AG09319 (cell line): ENCODE measurements around the gene EFCAB13.

ENCODE experiments used
- DNase-seq: peaks from one replicate; pipeline ENCODE4 v3.0.0-alpha.2; 2010; ENCODE audit warnings: low read depth; ENCODE audit errors: extremely low read depth
- TF ChIP-seq, protein P1 (sequence below): IDR thresholded peaks from 2 replicates; pipeline ENCODE4 v1.5.1; 2011; ENCODE audit warnings: low read depth, mild to moderate bottlenecking, inconsistent platforms, low read length, moderate library complexity

The EFCAB13 gene, protein sequence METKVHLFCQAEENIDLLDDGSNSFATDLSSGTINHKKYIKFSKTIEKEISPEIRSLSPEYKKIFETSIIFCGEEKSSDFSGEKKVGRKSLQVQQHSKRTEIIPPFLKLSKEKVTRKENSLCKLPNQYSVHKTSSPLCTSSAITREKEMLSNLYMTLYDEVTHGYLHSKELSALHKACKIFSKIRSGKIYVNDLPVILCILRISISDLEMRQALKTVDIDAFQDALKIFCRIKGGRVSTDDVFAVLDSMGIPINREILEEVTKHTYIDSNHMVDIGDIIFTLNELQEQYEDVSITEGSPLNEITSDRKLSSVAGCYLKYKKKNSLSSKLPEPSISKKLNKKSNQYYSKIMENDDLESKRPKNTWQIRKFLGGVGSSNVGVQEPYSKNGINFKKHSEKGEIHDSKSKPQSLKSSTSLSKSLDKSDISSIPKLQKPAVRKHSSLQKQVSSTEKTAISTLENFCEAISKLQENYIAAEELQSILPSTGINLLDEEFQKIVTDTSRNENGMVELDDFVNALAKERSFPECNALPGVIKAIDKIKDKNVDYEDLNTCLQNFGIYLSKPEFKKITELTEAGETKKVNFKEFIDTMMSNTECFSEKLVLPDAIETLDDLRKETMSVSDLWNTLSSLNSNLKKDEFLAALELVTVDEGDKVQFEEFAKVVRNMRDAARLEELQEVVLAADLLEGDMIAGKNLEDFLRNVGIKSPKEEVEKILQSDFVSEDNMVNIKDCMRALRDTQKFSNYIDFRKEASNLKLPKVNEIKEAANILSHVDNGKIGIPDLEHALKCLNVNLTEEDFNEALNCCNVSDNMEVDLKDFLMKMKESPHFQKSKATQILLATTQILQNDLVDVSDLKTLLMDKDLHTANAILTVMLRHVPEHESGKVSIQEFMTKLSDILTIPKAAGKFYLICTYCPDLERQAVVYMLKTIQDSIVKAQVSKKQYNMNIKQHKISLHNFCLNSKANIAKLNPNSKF

DNA sequence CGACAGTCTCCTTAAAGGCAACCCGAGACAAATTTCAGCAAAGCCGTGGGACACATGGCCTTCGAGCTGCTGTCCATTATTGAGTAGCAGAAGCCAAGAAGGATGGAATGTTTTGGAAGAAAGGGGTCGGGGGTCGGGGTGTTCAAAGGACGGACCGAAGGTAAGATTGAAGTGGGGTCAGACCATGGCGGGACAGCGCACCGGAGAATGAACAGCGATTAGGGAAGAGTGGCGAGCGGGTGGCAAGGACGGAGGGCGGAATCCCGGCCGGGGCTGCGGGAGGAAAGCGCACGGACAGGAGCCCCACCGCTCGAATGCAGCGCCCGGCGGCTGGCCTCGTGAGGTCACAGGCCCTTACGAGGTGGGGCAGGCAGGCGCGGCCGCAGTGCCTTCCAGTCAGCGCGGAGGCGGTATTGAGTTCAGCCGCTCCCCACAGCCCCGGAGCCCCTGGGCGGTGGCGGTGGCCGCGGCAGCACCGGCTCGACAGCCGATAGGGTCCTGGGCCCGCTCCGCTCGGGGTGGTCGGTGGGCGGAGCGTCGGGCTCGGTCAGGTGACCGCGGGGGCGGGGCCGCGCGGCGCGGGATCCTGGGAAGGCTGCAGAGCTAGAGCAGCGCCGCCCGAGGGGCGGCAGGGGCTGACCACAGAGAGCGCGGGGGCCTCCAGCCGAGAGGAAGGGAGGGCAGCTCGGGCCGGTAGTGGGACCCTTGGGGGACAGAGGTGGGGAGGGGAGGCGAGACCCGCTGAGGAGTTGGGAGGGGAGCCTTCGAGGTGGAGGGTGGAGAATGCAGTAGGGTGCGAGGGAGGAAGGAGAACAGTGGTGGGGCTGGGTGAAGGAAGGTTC is at the start of gene EFCAB13:
TSS of gene EFCAB13 (plus strand) at position 574 of the 842 bp plus-strand sequence. CDS start 4,399 bp downstream, outside the sequence.
- TF ChIP-seq, protein P1, sequence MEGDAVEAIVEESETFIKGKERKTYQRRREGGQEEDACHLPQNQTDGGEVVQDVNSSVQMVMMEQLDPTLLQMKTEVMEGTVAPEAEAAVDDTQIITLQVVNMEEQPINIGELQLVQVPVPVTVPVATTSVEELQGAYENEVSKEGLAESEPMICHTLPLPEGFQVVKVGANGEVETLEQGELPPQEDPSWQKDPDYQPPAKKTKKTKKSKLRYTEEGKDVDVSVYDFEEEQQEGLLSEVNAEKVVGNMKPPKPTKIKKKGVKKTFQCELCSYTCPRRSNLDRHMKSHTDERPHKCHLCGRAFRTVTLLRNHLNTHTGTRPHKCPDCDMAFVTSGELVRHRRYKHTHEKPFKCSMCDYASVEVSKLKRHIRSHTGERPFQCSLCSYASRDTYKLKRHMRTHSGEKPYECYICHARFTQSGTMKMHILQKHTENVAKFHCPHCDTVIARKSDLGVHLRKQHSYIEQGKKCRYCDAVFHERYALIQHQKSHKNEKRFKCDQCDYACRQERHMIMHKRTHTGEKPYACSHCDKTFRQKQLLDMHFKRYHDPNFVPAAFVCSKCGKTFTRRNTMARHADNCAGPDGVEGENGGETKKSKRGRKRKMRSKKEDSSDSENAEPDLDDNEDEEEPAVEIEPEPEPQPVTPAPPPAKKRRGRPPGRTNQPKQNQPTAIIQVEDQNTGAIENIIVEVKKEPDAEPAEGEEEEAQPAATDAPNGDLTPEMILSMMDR = no peak; the same call in 1 of the 2 replicates
- peak; percentile 52 for DNase-seq

DNA sequence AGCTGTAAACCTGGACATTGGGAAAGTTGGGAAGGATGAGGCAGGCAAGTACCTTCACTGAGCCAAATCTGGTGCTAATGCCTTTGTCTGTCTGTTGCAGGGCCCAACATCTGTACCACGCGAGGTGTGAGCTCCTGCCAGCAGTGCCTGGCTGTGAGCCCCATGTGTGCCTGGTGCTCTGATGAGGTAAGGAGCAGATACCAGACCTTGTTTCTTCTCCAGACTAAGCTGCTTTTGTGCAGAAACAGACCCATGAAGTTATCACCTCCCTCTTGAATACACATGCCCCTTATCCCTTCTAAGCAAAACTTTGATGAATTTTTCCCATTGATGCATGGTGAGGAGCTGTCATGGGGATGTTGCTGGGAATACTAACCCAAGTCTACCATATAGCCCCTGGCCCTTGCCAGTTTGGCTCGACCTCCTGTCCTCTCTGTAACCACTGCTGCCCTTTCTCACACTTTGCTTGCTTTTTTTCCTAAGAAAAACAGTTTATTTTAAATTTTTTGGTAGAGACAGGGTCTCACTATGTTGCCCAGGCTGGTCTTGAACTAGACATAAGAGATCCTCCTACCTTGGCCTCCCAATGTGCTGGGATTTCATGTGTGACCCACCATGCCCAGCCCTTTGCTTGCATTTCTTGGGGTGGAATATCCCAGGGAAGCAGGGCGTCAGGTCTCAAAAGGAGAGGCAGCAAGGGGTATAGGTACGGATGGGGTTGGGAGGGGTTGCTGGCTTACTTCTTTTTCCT is 49.3 kb upstream of the EFCAB13 start:
- no peak for DNase-seq
- TF ChIP-seq, protein P1 = no peak

DNA sequence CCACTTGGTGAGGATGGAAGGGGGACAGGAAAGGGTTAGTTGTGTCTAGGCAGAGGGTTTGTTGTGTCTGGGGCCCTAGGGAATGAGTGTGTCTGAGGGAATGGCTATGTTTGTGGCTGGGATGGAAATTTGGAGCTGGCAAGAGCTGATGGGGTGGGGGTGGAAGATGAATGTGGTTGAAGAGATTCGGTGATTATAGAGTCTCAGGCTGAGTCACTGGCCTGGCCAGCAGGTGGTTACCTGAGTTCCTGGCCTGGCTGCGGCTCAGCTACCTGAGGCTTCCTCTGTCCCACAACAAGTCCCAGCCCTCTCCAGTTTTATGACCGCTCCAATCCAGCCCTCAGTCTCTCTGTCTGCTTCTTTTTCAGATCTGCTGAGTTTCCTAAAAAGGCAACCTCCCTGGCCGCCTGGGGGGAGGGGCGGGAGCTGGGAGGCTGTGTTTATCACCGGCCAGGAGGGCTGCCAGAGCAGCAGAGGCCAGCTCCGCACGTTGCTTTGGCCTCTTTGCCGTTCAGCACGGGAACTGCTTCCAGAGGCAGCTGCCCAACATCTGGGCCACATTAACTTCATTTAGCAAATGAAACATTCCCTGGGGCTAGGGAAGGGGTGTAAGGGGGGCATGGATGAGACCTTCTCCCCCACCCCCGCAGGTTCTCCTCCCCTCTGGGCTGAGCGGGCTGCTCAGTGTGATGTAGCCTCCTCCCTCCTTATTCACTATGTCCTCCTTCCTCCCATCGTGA is 48.3 kb upstream of the EFCAB13 start:
- DNase-seq = peak; percentile 91
- TF ChIP-seq, protein P1 = no peak; the same call in none of the 2 replicates

DNA sequence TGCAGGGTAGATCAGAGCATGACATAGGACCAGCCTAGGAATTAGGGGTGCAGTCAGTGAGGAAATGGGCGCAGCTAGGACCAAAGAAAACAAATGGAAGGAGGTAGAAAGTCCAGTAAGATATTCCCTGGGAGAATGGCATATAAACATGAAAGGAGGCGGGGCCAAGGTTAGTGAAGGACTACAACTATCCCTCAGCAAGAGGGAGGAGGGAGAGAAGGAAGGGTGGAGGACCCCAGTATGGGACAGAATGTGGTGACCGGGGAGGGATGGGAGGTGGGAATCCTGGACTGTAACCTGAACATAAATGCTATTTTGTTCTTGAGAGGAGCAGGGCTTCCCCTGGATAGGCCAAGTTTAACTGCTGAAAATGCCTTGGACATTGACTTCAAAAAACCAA is 47.3 kb upstream of the EFCAB13 start:
- TF ChIP-seq, protein P1 = no peak
- no peak for DNase-seq

DNA sequence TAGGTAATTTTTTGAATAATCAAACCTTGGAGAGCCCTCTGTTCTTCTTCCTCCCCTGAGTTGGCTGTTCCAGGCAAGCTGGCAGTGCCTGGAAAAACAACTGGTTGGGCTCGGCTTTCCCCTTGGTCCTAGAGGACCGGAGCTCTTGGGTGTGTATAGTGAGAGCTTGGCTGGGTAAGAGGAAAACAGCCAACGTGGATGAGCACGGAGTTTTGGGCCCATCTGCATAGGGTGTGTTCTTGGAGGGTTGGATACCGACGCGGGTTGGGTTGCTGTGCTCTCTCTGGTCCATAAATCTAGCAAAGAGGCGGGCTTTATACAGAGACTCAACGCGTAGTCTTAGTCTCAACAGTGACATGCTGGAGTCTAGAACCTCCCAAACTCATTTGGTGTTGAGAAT is 46.9 kb upstream of the EFCAB13 start:
- TF ChIP-seq, protein P1 = no peak
- DNase-seq = peak; percentile 76

DNA sequence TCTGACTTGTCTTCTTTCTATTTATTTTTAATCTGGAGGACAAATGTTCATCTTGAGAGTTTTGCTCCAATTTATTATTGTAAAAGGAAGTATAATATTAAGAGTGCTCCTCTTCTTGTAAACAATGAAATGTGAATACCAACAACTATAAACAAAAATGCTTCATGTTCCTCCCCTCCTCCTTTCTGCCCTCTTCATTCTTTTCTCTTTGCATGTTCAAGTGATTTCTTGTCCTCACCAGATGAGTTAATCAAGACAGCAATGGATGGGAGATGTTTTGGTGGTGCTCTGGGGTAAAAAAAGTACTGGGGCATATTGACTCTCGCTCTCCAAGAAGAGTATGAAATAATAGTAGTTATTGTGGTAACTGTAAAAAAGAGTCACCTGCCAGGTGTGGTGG is 45.8 kb upstream of the EFCAB13 start:
- TF ChIP-seq, protein P1 = no peak
- no peak for DNase-seq
